ENCODE data around the gene WDR73. TPM values are rescaled to one million over a fixed set of nuclear protein-coding genes. Genes with fewer than 3 reads are reported as not detected.
A peak's percentile ranks its signal among the peaks of the same experiment; 100 is the strongest.
"Not testable (repeated sequence)": the region's sequence is repeated elsewhere in the genome, so short reads cannot be mapped to it uniquely, and the experiment has no call there.

The WDR73 gene
- polyA plus RNA-seq, 5 donors = 40.4 to 43.8 (median 42.3) TPM

GRCh38 chr15:84658788-84659411, 4.8 kb upstream of the WDR73 start:
- DNase-seq = no peak

GRCh38 chr15:84658080-84658787, 4.2 kb upstream of the WDR73 start, which contains the start of gene NMB:
TSS of gene NMB (minus strand) at chr15:84658199. CDS start at chr15:84658152, 47 bp downstream.
- peak; percentile 77 to 83 for DNase-seq

GRCh38 chr15:84657748-84658079, 3.6 kb upstream of the WDR73 start:
- DNase-seq = no peak

GRCh38 chr15:84656972-84657371, 2.9 kb upstream of the WDR73 start:
- no peak for DNase-seq

GRCh38 chr15:84654689-84655453, 788 bp upstream of the WDR73 start:
- DNase-seq = peak; percentile 59 to 62

GRCh38 chr15:84653584-84653909, 536 bp downstream of the WDR73 start:
- no peak for DNase-seq

- no peak for DNase-seq
Measured at GRCh38 chr15:84649706-84650105, 4.4 kb downstream of the WDR73 start.

- DNase-seq = no peak
Measured at GRCh38 chr15:84648539-84648938, 5.5 kb downstream of the WDR73 start.

- no peak for DNase-seq
Measured at GRCh38 chr15:84647726-84648125, 6.4 kb downstream of the WDR73 start.

- DNase-seq = no peak
Measured at GRCh38 chr15:84645997-84646396, 8.1 kb downstream of the WDR73 start.

- DNase-seq = no peak
Measured at GRCh38 chr15:84645496-84645895, 8.6 kb downstream of the WDR73 start.

GRCh38 chr15:84643838-84644237, 10.2 kb downstream of the WDR73 start:
- no peak for DNase-seq

GRCh38 chr15:84642640-84643039, 11.4 kb downstream of the WDR73 start:
- not testable (repeated sequence) for DNase-seq

- not testable (repeated sequence) for DNase-seq
Measured at GRCh38 chr15:84641871-84642270, 12.2 kb downstream of the WDR73 start.

GRCh38 chr15:84638103-84638502, 16.0 kb downstream of the WDR73 start:
- no peak for DNase-seq

- DNase-seq = no peak
Measured at GRCh38 chr15:84634228-84634837, 19.8 kb downstream of the WDR73 start.

GRCh38 chr15:84633311-84634227, 20.5 kb downstream of the WDR73 start:
- peak; percentile 65 to 78 for DNase-seq

- no peak for DNase-seq
Measured at GRCh38 chr15:84631706-84632272, 22.3 kb downstream of the WDR73 start.

- no peak for DNase-seq
Measured at GRCh38 chr15:84629033-84629432, 25.1 kb downstream of the WDR73 start.

GRCh38 chr15:84625123-84625522, 29.0 kb downstream of the WDR73 start:
- DNase-seq = no peak

- DNase-seq = no peak
Measured at GRCh38 chr15:84624359-84624758, 29.7 kb downstream of the WDR73 start.
